Sigmoid colon (tissue), 7 donors: Measurements from ENCODE around the gene CATSPER1. TPM values are rescaled to one million over a fixed set of nuclear protein-coding genes. Genes with fewer than 3 reads are reported as not detected.
A peak's percentile ranks its signal among the peaks of the same experiment; 100 is the strongest.

Source experiments
- DNase-seq: peaks from one replicate; pipeline ENCODE4 v3.0.0-alpha.2; 2019
- H3K27ac ChIP-seq, 4 donors: fragments of 200-600 bp; sonication (generic); one replicate each; pipeline ENCODE4 v1.5.1; 2016 to 2019; ENCODE audit warnings: mild to moderate bottlenecking in 1 of 4
- H3K27me3 ChIP-seq, 3 donors: fragments of 200-600 bp; sonication (generic); one replicate each; pipeline ENCODE4 v1.5.1; 2019; ENCODE audit warnings: mild to moderate bottlenecking in 1 of 3
- H3K36me3 ChIP-seq, 4 donors: fragments of 200-600 bp; sonication (generic); one replicate each; pipeline ENCODE4 v1.5.1; 2016 to 2019
- H3K4me1 ChIP-seq, 4 donors: fragments of 200-600 bp; sonication (generic); one replicate each; pipeline ENCODE4 v1.5.1; 2017 to 2019
- H3K4me3 ChIP-seq, 4 donors: fragments of 200-600 bp; sonication (generic); one replicate each; pipeline ENCODE4 v1.5.1; 2017 to 2019; ENCODE audit warnings: mild to moderate bottlenecking in 2 of 4, moderate library complexity in 1 of 4
- H3K9me3 ChIP-seq, 4 donors: fragments of 200-600 bp in 3 of 4; sonication (generic) in 3 of 4; one replicate each; pipeline versions ENCODE4 v1.5.1 to v1.6.1; 2013 to 2019
- CTCF ChIP-seq, 4 experiments: fragments of 450-650 bp in 3 of 4; fragments of 200-600 bp in 1 of 4; IDR thresholded peaks; one replicate each; pipeline ENCODE4 v1.5.1; 2016 to 2019; ENCODE audit warnings: antibody characterized with exemption in 4 of 4, mild to moderate bottlenecking in 3 of 4, moderate library complexity in 2 of 4
- EP300 ChIP-seq, 4 donors: sonication (generic); formaldehyde crosslinking; IDR thresholded peaks; one replicate each; pipeline ENCODE4 v1.6.1; 2017; ENCODE audit warnings: antibody characterized with exemption in 4 of 4
- POLR2A ChIP-seq, 2 donors: fragments of 450-650 bp; IDR thresholded peaks; one replicate each; pipeline ENCODE4 v1.6.1; 2016; ENCODE audit warnings: antibody characterized with exemption in 2 of 2, mild to moderate bottlenecking in 2 of 2, moderate library complexity in 2 of 2
- POLR2AphosphoS5 ChIP-seq, 4 donors: sonication (generic); formaldehyde crosslinking; IDR thresholded peaks; one replicate each; pipeline ENCODE4 v1.6.1; 2017; ENCODE audit warnings: antibody characterized with exemption in 4 of 4
- WGBS, 2 donors: extraction: QIAGEN DNeasy Blood & Tissue Kit; methylation state at CpG; one replicate each; pipeline ENCODE4 v1.1.7; 2013; 5-methylcytosine and 5-hydroxymethylcytosine counted together
- intact Hi-C: fragments of 100-400 bp; cut with DNase I; formaldehyde crosslinking; loops from one replicate; pipeline ENCODE4 v1.15.1; 2023
- polyA plus RNA-seq, 3 donors: library from polyadenylated mRNA; stranded (reverse); fragments of 200-250 nt; gene quantifications; one replicate each; pipeline ENCODE4 v1.2.3, GENCODE V29; 2013
- total RNA-seq, 4 donors: library from RNA; depleted of rRNA; stranded (reverse); fragments of >200 nt; gene quantifications; one replicate each; pipeline ENCODE4 v1.1.0, GENCODE V29; 2016
- donor health status: healthy with polysubstance abuse.
- donor health status: Bipolar disorder and iron deficiency.
- donor health status: healthy.

CATSPER1 gene
- total and polyA plus RNA-seq, 7 donors, result 0.06 TPM; not detected in 6

GRCh38 chr11:66044757-66045156 lies 18.5 kb upstream of the CATSPER1 start:
- H3K9me3 ChIP-seq, result no peaks in the 10 kb centered on the region
- no peak for DNase-seq
- intact Hi-C loops, result no loop called here
- WGBS, 2 donors, result 48 to 73% methylated on average over 6 of the region's 6 CpGs
- H3K27me3 ChIP-seq, result peaks cover 14 to 26% (median 21%) of the 10 kb centered on the region in 3 donors
- TF ChIP-seq POLR2AphosphoS5 (IDR thresholded peaks at IDR 0.05), result no peak
- TF ChIP-seq CTCF (IDR thresholded peaks at IDR 0.05), result no peak
- TF ChIP-seq EP300 (IDR thresholded peaks at IDR 0.05), result no peak
- no peak for TF ChIP-seq POLR2A (IDR thresholded peaks at IDR 0.05)
- peak overlapping the region in 1 of 4 donors; percentile 32 for H3K27ac ChIP-seq
- no peaks in the 10 kb centered on the region for H3K36me3 ChIP-seq
- peaks cover 0 to 12% (median 5%) of the 10 kb centered on the region in 4 donors for H3K4me1 ChIP-seq
- no peak overlapping the region for H3K4me3 ChIP-seq

GRCh38 chr11:66042996-66043906 lies 17.0 kb upstream of the CATSPER1 start:
- Histone ChIP-seq H3K36me3 (no peaks in the 10 kb centered on the region), H3K4me3 (no peak overlapping the region), H3K27ac (no peak overlapping the region), H3K27me3 (peaks cover 5 to 12% (median 10%) of the 10 kb centered on the region in 3 donors), H3K9me3 (no peaks in the 10 kb centered on the region), H3K4me1 (peaks cover 0 to 7% (median 3%) of the 10 kb centered on the region in 4 donors)
- DNase-seq, result no peak
- no peak for TF ChIP-seq EP300 (IDR thresholded peaks at IDR 0.05)
- no peak for TF ChIP-seq POLR2A (IDR thresholded peaks at IDR 0.05)
- TF ChIP-seq POLR2AphosphoS5 (IDR thresholded peaks at IDR 0.05), result no peak
- no peak for TF ChIP-seq CTCF (IDR thresholded peaks at IDR 0.05)
- 97% methylated on average over 88 of the region's 88 CpGs for WGBS, 2 donors
- intact Hi-C loops, result no loop called here

GRCh38 chr11:66042227-66042995 lies 16.1 kb upstream of the CATSPER1 start:
- intact Hi-C loops, result no loop called here
- TF ChIP-seq POLR2AphosphoS5 (IDR thresholded peaks at IDR 0.05) (no peak), POLR2A (IDR thresholded peaks at IDR 0.05) (no peak), CTCF (IDR thresholded peaks at IDR 0.05) (no peak), EP300 (IDR thresholded peaks at IDR 0.05) (no peak)
- 97% methylated on average over 81 of the region's 81 CpGs for WGBS, 2 donors

GRCh38 chr11:66039765-66040164 lies 13.5 kb upstream of the CATSPER1 start:
- WGBS, 2 donors, result 89 to 92% methylated on average over 3 of the region's 3 CpGs
- Histone ChIP-seq H3K27ac (no peak overlapping the region), H3K9me3 (no peaks in the 10 kb centered on the region), H3K36me3 (no peaks in the 10 kb centered on the region), H3K4me3 (no peak overlapping the region), H3K4me1 (no peaks in the 10 kb centered on the region), H3K27me3 (no peaks in the 10 kb centered on the region)
- TF ChIP-seq EP300 (IDR thresholded peaks at IDR 0.05) (no peak), POLR2AphosphoS5 (IDR thresholded peaks at IDR 0.05) (no peak), CTCF (IDR thresholded peaks at IDR 0.05) (no peak), POLR2A (IDR thresholded peaks at IDR 0.05) (no peak)
- no peak for DNase-seq
- intact Hi-C loops, result no loop called here

More at GRCh38 chr11:66042227-66042995, 16.1 kb upstream of the CATSPER1 start:
- Histone ChIP-seq H3K27me3 (peaks cover 0 to 3% (median 2%) of the 10 kb centered on the region in 3 donors), H3K4me3 (no peak overlapping the region), H3K36me3 (no peaks in the 10 kb centered on the region), H3K9me3 (no peaks in the 10 kb centered on the region), H3K27ac (no peak overlapping the region), H3K4me1 (peaks cover 0 to 7% (median 3%) of the 10 kb centered on the region in 4 donors)
- no peak for DNase-seq
